Naive B cell (primary cell): ENCODE data around the gene SAMM50. TPM values are rescaled to one million over a fixed set of nuclear protein-coding genes. Genes with fewer than 3 reads are reported as not detected.

Experiments
- ATAC-seq, 2 donors: fragments of 150-1000 bp; cut with Tn5 transposase; 2 replicates each; pipeline ENCODE4 v1.10.0; 2021; ENCODE audit warnings: low read depth in 2 of 2, mild to moderate bottlenecking in 2 of 2, moderate library complexity in 2 of 2
- DNase-seq: peaks from one replicate; pipeline ENCODE4 v3.0.0; 2022
- H3K27ac Mint-ChIP-seq, 6 donors: one replicate each; pipeline ENCODE4 v1.8.0; 2020 to 2022; ENCODE audit warnings: mild to moderate bottlenecking in 6 of 6, mixed read lengths in 6 of 6, moderate library complexity in 5 of 6, inconsistent platforms in 2 of 6
- H3K27me3 Mint-ChIP-seq, 3 donors: one replicate each; pipeline ENCODE4 v1.8.0; 2021 to 2022; ENCODE audit warnings: mixed read lengths in 3 of 3, mild to moderate bottlenecking in 1 of 3
- H3K36me3 Mint-ChIP-seq, 2 donors: one replicate each; pipeline ENCODE4 v1.8.0; 2020 to 2022; ENCODE audit warnings: mixed read lengths in 2 of 2, inconsistent platforms in 1 of 2, mild to moderate bottlenecking in 1 of 2
- H3K4me1 Mint-ChIP-seq, 3 donors: one replicate each; pipeline ENCODE4 v1.8.0; 2020 to 2022; ENCODE audit warnings: mixed read lengths in 3 of 3, inconsistent platforms in 1 of 3, mild to moderate bottlenecking in 1 of 3, moderate library complexity in 1 of 3
- H3K4me3 Mint-ChIP-seq, 8 donors: one replicate each; pipeline ENCODE4 v1.8.0; 2020 to 2022; ENCODE audit warnings: mild to moderate bottlenecking in 8 of 8, mixed read lengths in 8 of 8, moderate library complexity in 8 of 8, inconsistent platforms in 2 of 8
- H3K9me3 Mint-ChIP-seq, 7 donors: one replicate each; pipeline ENCODE4 v1.8.0; 2020 to 2022; ENCODE audit warnings: mixed read lengths in 7 of 7, mild to moderate bottlenecking in 5 of 7, inconsistent platforms in 2 of 7, moderate library complexity in 1 of 7
- polyA plus RNA-seq, 6 donors: library from polyadenylated mRNA; unstranded; fragments of 300-500 nt; fragmentation: Illumina TruSeq; gene quantifications; one replicate each; pipeline ENCODE4 v1.2.3, GENCODE V29; 2021; ENCODE audit warnings: low read depth in 6 of 6

The SAMM50 gene
- polyA plus RNA-seq, 6 donors from 2014 or later, result 64.0 to 96.1 (median 75.4) TPM

GRCh38 chr22:43925433-43926348, 29.6 kb upstream of the SAMM50 start:
- peaks cover 0 to 2% (median 0%) of the 10 kb centered on the region in 7 donors for H3K9me3 Mint-ChIP-seq
- peaks cover 9 to 74% (median 52%) of the 10 kb centered on the region in 3 donors for H3K27me3 Mint-ChIP-seq
- DNase-seq (no peak), ATAC-seq (no peak)
- no peak overlapping the region for H3K27ac Mint-ChIP-seq
- peaks cover 9 to 17% (median 12%) of the 10 kb centered on the region in 3 donors for H3K4me1 Mint-ChIP-seq
- no peaks in the 10 kb centered on the region for H3K36me3 Mint-ChIP-seq
- peak overlapping the region in 6 of 8 donors; percentile 22 to 83 (median 74) for H3K4me3 Mint-ChIP-seq

DNA sequence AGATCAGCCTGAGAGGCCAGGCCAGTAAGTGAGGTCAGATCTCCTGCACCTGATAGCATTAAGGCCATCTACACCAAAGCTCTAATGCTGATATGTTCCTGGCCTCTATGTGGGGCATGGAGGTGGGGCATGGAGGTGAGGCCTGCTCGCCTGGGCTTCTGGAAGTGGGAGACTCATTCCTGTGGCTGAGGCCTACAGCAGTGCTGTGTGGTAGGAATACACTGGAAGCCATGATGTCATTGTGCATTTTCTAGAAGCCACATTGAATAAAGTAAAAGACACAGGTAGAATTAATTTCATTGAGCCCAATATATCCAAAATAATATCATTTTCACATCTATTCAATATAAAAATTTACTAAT, 28.9 kb upstream of the SAMM50 start:
- Mint-ChIP-seq H3K4me3 (peak overlapping the region in 4 of 8 donors; percentile 6 to 52 (median 26)), H3K4me1 (peaks cover 6 to 17% (median 12%) of the 10 kb centered on the region in 3 donors), H3K36me3 (no peaks in the 10 kb centered on the region)

DNA sequence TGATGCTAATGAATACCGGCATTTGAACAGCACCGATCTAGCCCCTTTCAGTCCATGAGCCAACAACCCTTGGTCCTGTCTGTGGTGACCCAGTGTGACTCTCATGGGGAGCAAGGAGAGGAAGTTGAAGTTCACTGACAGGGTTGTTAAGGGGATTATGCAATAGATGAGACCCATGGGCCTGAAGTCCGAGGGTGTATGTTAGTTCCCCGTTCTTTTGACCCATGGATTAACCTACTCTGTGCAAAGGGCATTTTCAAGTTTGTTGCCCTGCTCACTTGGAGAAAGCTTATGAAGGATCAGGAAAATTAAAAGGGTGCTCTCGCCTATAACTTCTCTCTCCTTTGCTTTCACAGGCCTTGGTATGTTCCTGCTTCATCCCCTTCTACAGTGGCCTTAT, 26.8 kb upstream of the SAMM50 start:
- H3K9me3 Mint-ChIP-seq, result peaks cover 0 to 2% (median 0%) of the 10 kb centered on the region in 7 donors
- H3K36me3 Mint-ChIP-seq, result no peaks in the 10 kb centered on the region
- peaks cover 16 to 51% (median 38%) of the 10 kb centered on the region in 3 donors for H3K27me3 Mint-ChIP-seq
- H3K4me3 Mint-ChIP-seq, result peak overlapping the region in 1 of 8 donors; percentile 9
- ATAC-seq, result no peak
- H3K4me1 Mint-ChIP-seq, result peaks cover 0 to 8% (median 5%) of the 10 kb centered on the region in 3 donors
- no peak for DNase-seq
- no peak overlapping the region for H3K27ac Mint-ChIP-seq

More for the DNA sequence above, 28.9 kb upstream of the SAMM50 start:
- peaks cover 13 to 69% (median 45%) of the 10 kb centered on the region in 3 donors for H3K27me3 Mint-ChIP-seq
- no peak overlapping the region for H3K27ac Mint-ChIP-seq
- ATAC-seq, result no peak
- no peak for DNase-seq
- peaks cover 0 to 2% (median 0%) of the 10 kb centered on the region in 7 donors for H3K9me3 Mint-ChIP-seq

DNA sequence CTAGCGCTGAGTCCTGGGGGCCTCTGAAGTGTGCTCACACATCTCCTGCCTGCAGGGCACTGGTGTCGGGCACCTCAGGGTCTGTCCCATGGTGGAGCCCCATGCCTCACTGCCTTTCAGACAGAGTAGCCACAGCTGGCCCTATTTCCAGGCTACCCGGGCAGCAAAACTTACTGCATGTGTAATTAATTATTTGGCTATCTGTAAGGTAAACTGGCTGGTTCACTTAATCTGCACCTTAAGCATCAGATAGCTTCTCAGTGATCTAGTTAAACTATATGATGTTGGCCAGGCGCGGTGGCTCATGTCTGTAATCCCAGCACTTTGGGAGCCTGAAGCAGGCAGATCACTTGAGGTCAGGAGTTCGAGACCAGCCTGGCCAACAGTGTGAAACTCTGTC, 26.3 kb upstream of the SAMM50 start:
- Mint-ChIP-seq H3K36me3 (no peaks in the 10 kb centered on the region), H3K9me3 (peaks cover 0 to 2% (median 0%) of the 10 kb centered on the region in 7 donors)
- ATAC-seq, result no peak

GRCh38 chr22:43931771-43932170, 23.5 kb upstream of the SAMM50 start:
- no peak for DNase-seq
- Mint-ChIP-seq H3K9me3 (peaks cover 0 to 2% (median 0%) of the 10 kb centered on the region in 7 donors), H3K36me3 (no peaks in the 10 kb centered on the region), H3K4me1 (peaks cover 0 to 5% (median 0%) of the 10 kb centered on the region in 3 donors), H3K27ac (no peak overlapping the region), H3K4me3 (no peak overlapping the region), H3K27me3 (peaks cover 19 to 57% (median 55%) of the 10 kb centered on the region in 3 donors)
- no peak for ATAC-seq

More for the DNA sequence above, 26.3 kb upstream of the SAMM50 start:
- H3K4me1 Mint-ChIP-seq, result peaks cover 0 to 8% (median 2%) of the 10 kb centered on the region in 3 donors
- DNase-seq, result no peak
- peaks cover 19 to 52% (median 42%) of the 10 kb centered on the region in 3 donors for H3K27me3 Mint-ChIP-seq
- H3K4me3 Mint-ChIP-seq, result peak overlapping the region in 1 of 8 donors; percentile 9
- H3K27ac Mint-ChIP-seq, result no peak overlapping the region

DNA sequence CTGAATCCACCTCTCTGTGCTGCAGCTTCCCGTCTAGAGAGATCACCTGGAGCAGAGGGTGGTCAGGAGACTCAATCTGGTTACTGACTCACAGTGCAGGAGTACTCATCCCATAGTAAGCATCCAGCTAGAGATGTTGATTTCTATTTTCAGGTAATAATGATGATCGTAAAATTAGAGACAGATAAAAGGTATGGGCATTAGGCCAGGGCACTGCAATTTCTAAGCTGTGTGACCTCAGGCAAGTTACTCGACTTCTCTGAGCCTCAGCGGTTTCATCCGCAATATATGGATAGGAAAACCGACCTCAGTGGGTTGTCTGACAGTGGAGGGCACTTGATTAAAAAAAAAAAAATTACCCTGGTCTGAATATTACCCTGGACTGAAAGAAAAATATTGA, 13.8 kb upstream of the SAMM50 start:
- Mint-ChIP-seq H3K4me1 (peaks cover 0 to 12% (median 0%) of the 10 kb centered on the region in 3 donors), H3K36me3 (no peaks in the 10 kb centered on the region), H3K27me3 (peaks cover 29 to 55% (median 47%) of the 10 kb centered on the region in 3 donors), H3K9me3 (peaks cover 0 to 8% (median 2%) of the 10 kb centered on the region in 7 donors), H3K27ac (peak overlapping the region in 2 of 6 donors; percentile 37 to 39), H3K4me3 (no peak overlapping the region)
- DNase-seq (no peak), ATAC-seq (no peak)

GRCh38 chr22:43944670-43945430, 10.4 kb upstream of the SAMM50 start:
- Mint-ChIP-seq H3K27ac (no peak overlapping the region), H3K36me3 (no peaks in the 10 kb centered on the region), H3K9me3 (peaks cover 0 to 8% (median 2%) of the 10 kb centered on the region in 7 donors), H3K4me3 (no peak overlapping the region), H3K27me3 (peaks cover 20 to 46% (median 30%) of the 10 kb centered on the region in 3 donors), H3K4me1 (peaks cover 0 to 12% (median 0%) of the 10 kb centered on the region in 3 donors)
- ATAC-seq, result no peak
- DNase-seq, result no peak

- peaks cover 0 to 8% (median 2%) of the 10 kb centered on the region in 7 donors for H3K9me3 Mint-ChIP-seq
- peaks cover 20 to 54% (median 30%) of the 10 kb centered on the region in 3 donors for H3K27me3 Mint-ChIP-seq
- H3K27ac Mint-ChIP-seq, result peak overlapping the region in 1 of 6 donors; percentile 64
- no peaks in the 10 kb centered on the region for H3K36me3 Mint-ChIP-seq
- ATAC-seq (peak; percentile 94 to 97), DNase-seq (peak; percentile 45)
- no peak overlapping the region for H3K4me3 Mint-ChIP-seq
- peaks cover 0 to 12% (median 0%) of the 10 kb centered on the region in 3 donors for H3K4me1 Mint-ChIP-seq
These were observed 9.4 kb upstream of the SAMM50 start for GRCh38 chr22:43945632-43946383.

GRCh38 chr22:43946384-43946667, 8.9 kb upstream of the SAMM50 start:
- Mint-ChIP-seq H3K4me1 (peaks cover 0 to 12% (median 0%) of the 10 kb centered on the region in 3 donors), H3K27me3 (peaks cover 20 to 57% (median 33%) of the 10 kb centered on the region in 3 donors), H3K4me3 (no peak overlapping the region), H3K9me3 (peaks cover 0 to 8% (median 2%) of the 10 kb centered on the region in 7 donors), H3K27ac (no peak overlapping the region), H3K36me3 (no peaks in the 10 kb centered on the region)
- ATAC-seq (peak in 1 of 2 donors; percentile 21), DNase-seq (no peak)

DNA sequence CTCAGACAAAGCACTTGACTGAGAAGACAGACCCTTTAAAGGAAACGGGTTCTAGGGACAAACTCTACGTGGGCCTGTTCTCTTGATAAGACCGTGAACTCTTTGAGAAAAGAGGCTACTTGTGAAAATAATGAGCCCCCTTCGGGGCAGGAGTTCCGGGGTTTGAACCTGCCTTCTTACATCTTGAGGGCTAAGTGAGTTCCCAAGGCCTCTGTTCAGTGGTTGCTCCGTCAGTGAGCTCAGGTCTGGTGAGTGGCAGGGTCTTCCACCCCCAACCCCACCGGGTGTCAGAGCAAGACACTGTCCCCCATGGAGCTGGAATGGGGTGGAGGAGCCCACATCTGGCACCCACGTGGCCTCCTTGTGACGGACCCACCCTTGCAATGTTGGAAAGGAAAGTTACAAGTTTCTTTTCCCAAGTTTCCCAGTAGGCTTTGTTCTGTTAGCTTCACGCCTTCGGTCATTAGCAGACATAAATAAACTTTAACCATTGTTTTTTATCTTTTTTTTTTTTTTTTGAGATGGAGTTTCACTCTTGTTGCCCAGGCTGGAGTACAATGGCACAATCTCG, 6.3 kb upstream of the SAMM50 start:
- Mint-ChIP-seq H3K9me3 (no peaks in the 10 kb centered on the region), H3K36me3 (no peaks in the 10 kb centered on the region), H3K4me1 (peaks cover 2 to 17% (median 3%) of the 10 kb centered on the region in 3 donors), H3K27ac (no peak overlapping the region), H3K4me3 (no peak overlapping the region), H3K27me3 (peaks cover 11 to 50% (median 30%) of the 10 kb centered on the region in 3 donors)
- no peak for ATAC-seq
- no peak for DNase-seq

GRCh38 chr22:43951391-43951790, 3.9 kb upstream of the SAMM50 start:
- peaks cover 21 to 23% (median 21%) of the 10 kb centered on the region in 3 donors for H3K4me1 Mint-ChIP-seq
- peaks cover 4 to 33% (median 15%) of the 10 kb centered on the region in 3 donors for H3K27me3 Mint-ChIP-seq
- no peak for DNase-seq
- peak overlapping the region in 1 of 8 donors; percentile 41 for H3K4me3 Mint-ChIP-seq
- H3K36me3 Mint-ChIP-seq, result peaks cover 0 to 5% of the 10 kb centered on the region in 2 donors
- no peak overlapping the region for H3K27ac Mint-ChIP-seq
- no peaks in the 10 kb centered on the region for H3K9me3 Mint-ChIP-seq
- ATAC-seq, result no peak

DNA sequence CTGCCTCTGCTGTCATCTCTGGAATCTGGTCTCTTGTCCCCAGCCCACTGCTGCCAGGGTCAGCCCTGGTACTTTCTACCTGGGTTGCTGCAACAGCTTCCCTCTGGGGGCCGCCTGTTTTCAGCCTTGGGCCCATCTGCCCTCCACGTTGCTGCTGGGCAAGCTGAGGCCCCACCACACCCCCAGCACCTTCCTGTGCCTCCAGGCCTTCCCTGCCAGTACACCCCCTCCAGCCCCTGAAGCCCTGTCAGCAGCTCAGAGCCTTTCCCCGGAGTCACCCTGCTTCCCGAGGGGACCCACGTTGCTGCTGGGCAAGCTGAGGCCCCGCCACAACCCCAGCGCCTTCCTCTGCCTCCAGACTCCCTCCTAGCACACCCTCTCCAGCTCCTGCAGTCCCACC, 3.3 kb upstream of the SAMM50 start:
- ATAC-seq (no peak), DNase-seq (no peak)
- peaks cover 27 to 28% (median 27%) of the 10 kb centered on the region in 3 donors for H3K4me1 Mint-ChIP-seq
- H3K4me3 Mint-ChIP-seq, result peak overlapping the region in 1 of 8 donors; percentile 30
- H3K27ac Mint-ChIP-seq, result peak overlapping the region in 2 of 6 donors; percentile 65 to 81
- peaks cover 4 to 29% (median 15%) of the 10 kb centered on the region in 3 donors for H3K27me3 Mint-ChIP-seq
- H3K36me3 Mint-ChIP-seq, result peaks cover 0 to 5% of the 10 kb centered on the region in 2 donors
- no peaks in the 10 kb centered on the region for H3K9me3 Mint-ChIP-seq
